Body of pancreas (tissue), 4 donors: Measurements from ENCODE around the gene KRTAP10-1. TPM values are rescaled to one million over a fixed set of nuclear protein-coding genes. Genes with fewer than 3 reads are reported as not detected.

Experiments
- ATAC-seq: fragments of 150-250 bp; one replicate; pipeline ENCODE4 v1.9.1; 2016
- DNase-seq, 4 donors: peaks; one replicate each; pipeline ENCODE4 v3.0.0-alpha.2; 2019
- H3K27ac ChIP-seq, 4 donors: fragments of 200-600 bp; sonication (generic); 1 replicate in 3 of 4; 2 replicates in 1 of 4; pipeline versions ENCODE4 v1.5.1 to v1.6.1; 2016 to 2019; ENCODE audit warnings: mild to moderate bottlenecking in 1 of 4, mixed read lengths in 1 of 4, moderate library complexity in 1 of 4
- H3K27me3 ChIP-seq, 2 donors: fragments of 200-600 bp; sonication (generic); one replicate each; pipeline ENCODE4 v1.6.0; 2016; ENCODE audit warnings: mild to moderate bottlenecking in 1 of 2
- H3K36me3 ChIP-seq, 2 donors: fragments of 200-600 bp; sonication (generic); replicated peaks in 1 of 2; 2 replicates each; pipeline ENCODE4 v1.5.1; 2016; ENCODE audit warnings: low read depth in 2 of 2; ENCODE audit not compliant: insufficient read depth in 1 of 2
- H3K4me1 ChIP-seq: fragments of 200-600 bp; sonication (generic); one replicate; pipeline ENCODE4 v1.6.0; 2016
- H3K4me3 ChIP-seq, 2 donors: fragments of 200-600 bp; sonication (generic); 1 replicate in 1 of 2; 2 replicates in 1 of 2; pipeline ENCODE4 v1.5.1; 2016 to 2019
- H3K9me3 ChIP-seq, 3 donors: fragments of 200-600 bp; sonication (generic); 1 replicate in 2 of 3; 2 replicates in 1 of 3; pipeline ENCODE4 v1.5.1; 2016
- POLR2A ChIP-seq, 3 donors: fragments of 450-650 bp; IDR thresholded peaks; one replicate each; pipeline ENCODE4 v1.6.1; 2016; ENCODE audit warnings: antibody characterized with exemption in 3 of 3, mild to moderate bottlenecking in 2 of 3
- WGBS, 2 donors: methylation state at CpG; one replicate each; pipeline ENCODE4 v1.1.5; 2017; 5-methylcytosine and 5-hydroxymethylcytosine counted together
- intact Hi-C: fragments of 100-400 bp; cut with DNase I; formaldehyde crosslinking; loops from one replicate; pipeline ENCODE4 v1.15.1; 2023
- total RNA-seq, 2 donors: library from RNA; depleted of rRNA; stranded (reverse); fragments of >200 nt; gene quantifications; one replicate each; pipeline ENCODE4 v1.1.0, GENCODE V29; 2016
- TF ChIP-seq, protein P1 (sequence below), 7 experiments: fragments of 450-650 bp in 4 of 7; fragments of 200-600 bp in 3 of 7; sonication (generic) in 3 of 7; IDR thresholded peaks; one replicate each; pipeline ENCODE4 v1.5.1; 2016 to 2019; ENCODE audit warnings: antibody characterized with exemption in 7 of 7

KRTAP10-1 gene
- total RNA-seq, 2 donors from 2014 or later = not detected

DNA sequence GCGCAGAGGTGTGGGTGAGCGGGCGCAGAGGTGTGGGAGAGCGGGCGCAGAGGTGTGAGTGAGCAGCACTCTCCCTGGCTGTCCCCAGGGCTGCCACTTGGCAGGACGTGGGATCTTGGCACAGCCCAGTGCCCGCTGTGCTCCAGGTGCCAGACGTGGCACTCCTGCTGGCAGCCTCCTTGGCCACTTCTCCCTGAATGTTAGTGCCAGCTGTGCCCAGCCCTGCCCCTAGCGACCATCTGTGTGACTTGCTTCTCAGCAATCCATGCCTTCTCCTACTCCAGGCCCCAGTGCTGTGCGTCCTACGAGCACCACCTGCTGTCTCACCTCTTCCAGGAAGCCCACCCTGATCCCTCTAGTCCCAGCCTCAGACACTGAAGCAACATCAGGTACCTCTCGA lies 30.5 kb downstream of the KRTAP10-1 start:
- 28 to 41% methylated on average over 9 to 12 of the region's 12 CpGs for WGBS, 2 donors
- intact Hi-C loops = no loop called here
- DNase-seq (peak; percentile 93 to 96 (median 96)), ATAC-seq (peak; percentile 95)
- H3K27me3 ChIP-seq = no peaks in the 10 kb centered on the region
- no peak overlapping the region for H3K4me3 ChIP-seq
- H3K36me3 ChIP-seq = no peaks in the 10 kb centered on the region
- no peak overlapping the region for H3K27ac ChIP-seq
- H3K9me3 ChIP-seq = no peaks in the 10 kb centered on the region
- TF ChIP-seq, protein P1, sequence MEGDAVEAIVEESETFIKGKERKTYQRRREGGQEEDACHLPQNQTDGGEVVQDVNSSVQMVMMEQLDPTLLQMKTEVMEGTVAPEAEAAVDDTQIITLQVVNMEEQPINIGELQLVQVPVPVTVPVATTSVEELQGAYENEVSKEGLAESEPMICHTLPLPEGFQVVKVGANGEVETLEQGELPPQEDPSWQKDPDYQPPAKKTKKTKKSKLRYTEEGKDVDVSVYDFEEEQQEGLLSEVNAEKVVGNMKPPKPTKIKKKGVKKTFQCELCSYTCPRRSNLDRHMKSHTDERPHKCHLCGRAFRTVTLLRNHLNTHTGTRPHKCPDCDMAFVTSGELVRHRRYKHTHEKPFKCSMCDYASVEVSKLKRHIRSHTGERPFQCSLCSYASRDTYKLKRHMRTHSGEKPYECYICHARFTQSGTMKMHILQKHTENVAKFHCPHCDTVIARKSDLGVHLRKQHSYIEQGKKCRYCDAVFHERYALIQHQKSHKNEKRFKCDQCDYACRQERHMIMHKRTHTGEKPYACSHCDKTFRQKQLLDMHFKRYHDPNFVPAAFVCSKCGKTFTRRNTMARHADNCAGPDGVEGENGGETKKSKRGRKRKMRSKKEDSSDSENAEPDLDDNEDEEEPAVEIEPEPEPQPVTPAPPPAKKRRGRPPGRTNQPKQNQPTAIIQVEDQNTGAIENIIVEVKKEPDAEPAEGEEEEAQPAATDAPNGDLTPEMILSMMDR (IDR thresholded peaks at IDR 0.05) = peak in 6 of 7 experiments; percentile 27 to 90 (median 79)
- TF ChIP-seq POLR2A (IDR thresholded peaks at IDR 0.05) = no peak
- H3K4me1 ChIP-seq = peaks cover 14% of the 10 kb centered on the region

DNA sequence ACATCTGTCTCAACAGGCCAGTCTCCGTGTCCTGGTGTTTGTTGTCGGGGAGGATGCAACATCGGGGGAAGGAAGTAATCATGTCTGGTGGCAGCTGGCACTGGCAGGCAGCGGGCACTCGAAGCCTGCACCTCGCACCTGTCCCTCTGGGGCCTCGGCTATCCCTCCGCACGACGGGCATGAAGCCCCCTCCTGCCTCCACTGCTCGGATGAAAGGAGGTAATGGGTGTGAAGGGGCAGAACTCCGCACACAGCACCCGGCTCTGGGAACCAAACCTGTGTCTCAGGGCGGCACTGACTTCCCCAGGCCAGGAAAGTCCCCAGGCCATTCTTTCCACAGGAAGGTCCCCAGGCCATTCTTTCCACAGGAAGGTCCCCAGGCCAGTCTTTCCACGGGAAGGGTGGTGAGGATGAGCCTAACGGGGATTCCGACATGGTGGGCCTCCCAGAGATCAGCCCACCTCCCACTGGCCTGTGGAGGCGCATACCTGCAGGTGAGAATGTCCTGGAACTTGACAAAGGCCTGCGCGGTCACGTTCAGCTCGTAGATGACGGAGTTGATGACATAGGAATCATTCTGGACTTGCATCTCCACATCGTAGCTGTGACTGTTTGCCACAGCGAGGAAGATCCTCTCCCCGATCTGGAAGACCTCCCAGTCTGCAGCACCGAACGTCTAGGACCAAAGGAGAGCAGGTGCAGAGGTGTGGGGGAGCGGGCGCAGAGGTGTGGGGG lies 31.1 kb downstream of the KRTAP10-1 start:
- Histone ChIP-seq H3K36me3 (no peaks in the 10 kb centered on the region), H3K4me1 (peaks cover 14% of the 10 kb centered on the region), H3K4me3 (no peak overlapping the region), H3K27me3 (no peaks in the 10 kb centered on the region), H3K9me3 (no peaks in the 10 kb centered on the region), H3K27ac (no peak overlapping the region)
- ATAC-seq (no peak), DNase-seq (no peak)
- intact Hi-C loops = no loop called here
- TF ChIP-seq POLR2A (IDR thresholded peaks at IDR 0.05) = no peak
- TF ChIP-seq, protein P1 (IDR thresholded peaks at IDR 0.05) = no peak
- 80 to 85% methylated on average over 17 to 30 of the region's 30 CpGs for WGBS, 2 donors

DNA sequence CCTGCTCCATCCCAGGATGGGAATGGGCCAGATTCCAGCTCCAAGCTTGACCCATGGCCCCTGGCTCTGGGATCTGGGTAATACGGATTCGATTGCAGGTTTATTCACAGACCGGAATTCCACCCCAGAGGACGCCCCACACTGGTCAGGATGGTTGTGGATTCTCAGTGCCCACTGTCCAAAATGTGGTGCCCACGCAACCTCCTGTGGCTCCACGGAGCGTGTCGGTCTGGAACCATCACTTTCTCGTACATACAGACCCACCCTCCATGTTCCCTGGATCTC lies 31.6 kb downstream of the KRTAP10-1 start:
- H3K36me3 ChIP-seq = no peaks in the 10 kb centered on the region
- no peak overlapping the region for H3K27ac ChIP-seq
- no peak overlapping the region for H3K4me3 ChIP-seq
- TF ChIP-seq, protein P1 (IDR thresholded peaks at IDR 0.05) = no peak
- TF ChIP-seq POLR2A (IDR thresholded peaks at IDR 0.05) = no peak
- intact Hi-C loops = no loop called here
- DNase-seq (no peak), ATAC-seq (no peak)
- WGBS, 2 donors = 78 to 89% methylated on average over 9 of the region's 9 CpGs
- H3K27me3 ChIP-seq = no peaks in the 10 kb centered on the region
- H3K9me3 ChIP-seq = no peaks in the 10 kb centered on the region
- peaks cover 14% of the 10 kb centered on the region for H3K4me1 ChIP-seq

DNA sequence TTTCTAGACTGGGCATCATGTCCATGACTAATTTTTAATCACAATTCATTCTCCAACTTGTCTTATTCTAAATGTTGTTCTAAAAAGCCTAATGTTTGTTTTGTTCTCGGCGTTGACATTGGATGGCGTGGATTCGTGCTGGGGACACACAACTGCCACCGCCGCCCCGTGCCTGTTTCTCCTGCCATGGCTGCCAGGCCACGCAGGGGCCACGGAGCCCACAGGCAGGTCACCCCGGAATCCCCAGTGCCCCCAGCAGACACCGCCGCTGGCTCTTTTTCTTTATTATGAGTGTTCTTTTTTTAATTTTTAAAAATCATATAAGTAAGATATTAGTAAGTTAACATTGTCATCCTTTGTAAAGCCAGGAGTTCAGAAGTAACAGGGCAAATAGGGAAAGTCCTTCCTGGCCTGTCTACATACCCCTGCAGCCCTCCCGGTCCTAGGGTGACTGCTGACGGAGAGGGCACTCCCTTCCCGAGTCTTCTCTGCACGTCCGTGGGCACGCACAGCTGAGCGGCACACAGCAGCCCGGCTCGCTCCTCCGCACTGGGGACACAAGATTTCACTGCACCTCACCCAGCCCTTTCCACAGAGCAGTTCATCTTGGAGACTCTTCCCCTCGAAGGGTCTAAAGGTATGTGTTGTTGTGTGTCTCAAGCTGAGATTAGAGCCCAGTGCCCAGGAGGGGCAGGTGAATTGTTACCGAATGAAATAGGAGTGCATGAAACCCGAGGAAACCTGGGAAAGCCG lies 32.1 kb downstream of the KRTAP10-1 start:
- Histone ChIP-seq H3K9me3 (no peaks in the 10 kb centered on the region), H3K36me3 (no peaks in the 10 kb centered on the region), H3K4me1 (peaks cover 14% of the 10 kb centered on the region), H3K4me3 (no peak overlapping the region), H3K27me3 (no peaks in the 10 kb centered on the region), H3K27ac (no peak overlapping the region)
- TF ChIP-seq POLR2A (IDR thresholded peaks at IDR 0.05) = no peak
- TF ChIP-seq, protein P1 (IDR thresholded peaks at IDR 0.05) = no peak
- DNase-seq = no peak
- intact Hi-C loops = no loop called here
- WGBS, 2 donors = 84 to 88% methylated on average over 26 of the region's 26 CpGs
- no peak for ATAC-seq
